ENCODE measurements around the gene SV2C.
"Not testable (repeated sequence)": the region's sequence is repeated elsewhere in the genome, so short reads cannot be mapped to it uniquely, and the experiment has no call there.

The SV2C gene

DNA sequence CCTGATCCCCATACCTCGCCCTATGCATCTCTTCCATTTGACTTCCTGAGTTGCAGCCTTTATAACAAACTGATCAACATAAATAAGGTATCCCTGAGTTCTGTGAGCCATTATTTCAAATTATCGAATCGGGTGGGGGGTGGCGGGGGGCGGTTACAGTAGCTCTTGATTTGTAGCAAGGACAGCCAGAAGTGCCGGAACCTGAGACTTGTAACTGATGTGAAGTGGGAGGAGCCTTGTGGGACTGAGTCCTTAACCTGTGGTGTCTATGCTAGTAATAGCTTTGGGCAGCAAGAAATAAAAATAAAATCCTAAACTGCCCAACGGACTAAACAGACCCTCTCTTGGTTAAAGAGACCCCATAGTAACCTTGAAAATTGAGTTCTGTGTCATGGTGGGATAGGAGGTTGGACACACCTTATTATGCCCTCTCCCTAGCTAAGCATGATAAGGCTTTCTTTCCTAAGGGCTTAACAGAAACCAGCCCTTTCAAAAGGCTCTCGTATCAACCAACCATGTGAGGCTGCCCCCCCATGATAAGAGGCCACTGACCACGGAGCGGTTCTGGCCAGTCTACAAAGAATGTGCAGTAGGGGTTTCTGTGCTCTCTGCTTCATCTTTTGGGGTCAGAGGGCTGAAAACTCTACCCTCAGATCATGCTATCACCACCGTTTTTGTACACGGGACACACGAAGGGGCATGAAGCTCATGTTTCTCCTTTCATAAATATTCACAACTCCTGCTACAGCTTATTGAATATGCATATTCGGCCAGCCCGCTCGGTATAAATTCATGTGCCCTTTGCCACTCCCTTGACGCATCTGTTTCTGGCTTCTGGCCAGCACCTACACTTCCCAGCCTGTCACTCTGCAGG, 280.4 kb downstream of the SV2C start:
- FAIRE-seq = no peak

DNA sequence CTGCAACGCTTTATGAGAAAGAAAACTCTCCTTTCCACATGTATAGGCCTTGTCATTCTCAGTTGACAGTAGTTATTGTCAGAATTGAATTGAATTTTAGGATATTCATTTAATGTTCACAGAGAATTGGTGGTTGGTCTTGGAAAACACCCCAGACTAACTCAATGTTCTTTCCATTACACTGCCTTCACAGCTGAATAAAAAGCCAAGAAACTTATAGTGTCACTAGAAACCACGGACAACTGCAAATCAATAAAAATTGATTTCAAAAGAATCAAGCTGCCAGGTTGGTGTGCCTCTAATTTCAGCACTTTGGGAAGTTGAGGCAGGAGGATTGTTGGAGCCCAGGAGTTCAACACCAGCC, 281.0 kb downstream of the SV2C start:
- FAIRE-seq = no peak

DNA sequence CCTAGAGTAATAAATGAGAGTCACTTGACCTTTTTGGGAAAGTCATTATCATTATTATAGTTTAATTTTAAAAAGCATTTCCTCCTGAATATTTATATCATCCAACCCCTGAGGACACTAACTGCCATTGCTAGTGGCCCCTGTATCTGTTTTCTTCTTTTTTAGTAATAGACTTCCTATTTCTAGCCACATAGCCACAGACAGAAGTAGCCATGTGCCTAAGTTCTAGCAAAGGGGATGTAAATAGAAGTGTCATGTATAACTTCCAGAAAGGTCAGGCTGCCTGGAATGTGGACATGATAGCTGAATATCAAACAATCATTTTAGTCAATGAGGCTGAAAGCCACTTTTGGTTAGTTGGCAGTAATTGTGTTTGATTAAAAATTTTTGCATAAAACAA, 282.4 kb downstream of the SV2C start:
- FAIRE-seq = no peak

DNA sequence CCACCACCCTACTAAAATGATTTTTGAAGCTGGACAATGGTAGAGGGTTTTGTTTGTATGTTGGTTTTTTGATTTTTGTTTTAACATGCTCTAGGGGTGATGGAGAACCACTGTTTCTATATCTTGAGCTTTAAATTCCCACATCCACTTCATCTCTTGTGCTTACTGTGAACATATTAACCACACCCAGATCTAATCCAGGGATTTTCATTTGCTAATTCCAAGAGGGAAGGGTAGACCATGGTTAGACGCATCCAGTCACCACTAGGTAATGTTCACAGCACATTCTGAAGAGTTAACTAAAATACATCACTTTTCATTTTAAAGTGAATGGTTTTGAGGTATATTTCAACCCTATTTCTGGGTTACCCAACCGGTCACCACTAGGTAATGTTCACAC, 283.4 kb downstream of the SV2C start:
- FAIRE-seq = no peak

DNA sequence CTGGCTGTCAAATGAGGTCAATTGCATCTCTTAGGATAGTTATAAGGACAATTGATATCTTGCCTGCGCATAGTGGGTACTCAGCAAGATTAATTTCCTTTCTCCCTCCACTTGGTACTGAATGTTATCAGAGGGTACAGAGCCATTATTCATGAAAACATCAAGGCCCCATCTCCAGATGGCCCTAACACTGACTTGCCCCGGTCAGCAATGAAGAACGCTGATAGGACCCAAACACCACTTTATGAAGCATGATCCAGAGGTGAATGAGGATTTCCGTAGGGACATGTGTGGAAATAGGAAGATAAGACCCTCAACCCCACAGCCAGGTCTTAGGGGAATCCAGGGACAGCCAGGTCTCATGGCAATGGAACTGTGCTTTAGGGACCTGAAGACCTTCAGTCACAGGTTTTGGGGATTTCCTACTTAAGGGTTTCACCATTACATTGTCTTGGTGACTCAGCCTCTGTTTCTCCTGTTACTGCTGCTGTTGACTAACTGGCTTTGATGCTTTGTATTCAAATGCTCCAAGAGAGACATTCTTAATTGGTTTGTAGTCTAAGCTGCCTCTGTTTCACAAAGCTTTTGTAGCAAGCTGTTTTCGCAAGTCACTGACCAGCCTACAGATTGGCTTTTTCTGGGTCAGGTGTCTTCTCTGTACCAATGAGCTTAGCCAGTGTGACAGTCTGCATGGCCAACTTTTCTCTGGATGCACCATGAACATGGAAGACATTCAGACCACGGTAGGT, 284.6 kb downstream of the SV2C start:
- FAIRE-seq = no peak

DNA sequence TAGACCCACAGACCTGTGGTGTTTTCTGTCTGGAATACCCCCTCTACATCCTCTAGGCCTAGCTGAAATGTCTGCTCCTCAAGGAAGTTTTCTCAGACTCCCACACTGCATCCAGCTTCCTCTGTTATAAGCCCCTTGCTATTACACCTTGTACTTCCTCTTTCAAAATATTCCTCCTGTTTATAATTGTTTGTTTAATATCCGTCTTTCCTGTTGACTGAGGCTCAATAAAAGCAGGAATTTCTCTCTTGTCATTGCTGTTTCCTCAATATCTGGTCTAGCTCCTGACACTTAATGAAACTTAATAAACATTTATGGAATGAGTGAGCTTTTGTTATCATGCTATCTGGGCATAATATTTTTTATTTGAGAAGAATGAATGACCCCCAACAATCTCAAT, 285.8 kb downstream of the SV2C start:
- FAIRE-seq = no peak

DNA sequence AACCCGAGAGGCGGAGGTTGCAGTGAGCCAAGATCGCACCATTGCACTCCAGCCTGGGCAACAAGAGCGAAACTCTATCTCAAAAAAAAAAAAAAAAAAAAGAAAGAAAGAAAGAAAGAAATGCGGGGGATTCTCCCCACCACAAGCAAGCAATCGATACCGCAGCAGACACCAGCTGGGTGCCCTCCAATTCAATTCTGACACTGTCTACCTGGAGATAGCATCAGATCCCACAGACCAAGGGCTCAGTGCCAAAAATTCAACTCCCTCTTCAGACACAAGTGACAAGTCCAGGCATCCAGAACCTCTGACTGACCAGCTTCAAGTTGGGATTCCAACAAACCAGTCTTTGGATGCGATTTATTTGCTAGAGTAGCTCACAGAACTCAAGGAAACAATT, 286.5 kb downstream of the SV2C start:
- FAIRE-seq = not testable (repeated sequence)

DNA sequence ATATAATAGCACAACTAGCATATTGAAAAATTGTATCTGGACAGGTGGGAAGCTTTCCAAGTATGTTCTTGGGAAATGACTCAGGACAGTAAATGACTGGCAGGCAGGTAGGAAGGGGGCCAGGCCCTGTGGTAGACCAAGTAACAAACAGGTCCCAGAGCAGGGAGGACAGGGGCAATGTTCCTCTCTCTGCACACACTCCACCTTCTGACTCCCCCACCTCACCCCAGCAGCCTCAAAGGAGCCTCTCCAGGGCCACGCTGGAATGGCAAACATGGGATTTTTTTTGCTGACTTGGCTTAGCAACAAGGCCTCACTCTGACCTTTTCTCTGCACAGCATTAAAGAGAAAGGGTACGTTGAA, 288.8 kb downstream of the SV2C start:
- no peak for FAIRE-seq

DNA sequence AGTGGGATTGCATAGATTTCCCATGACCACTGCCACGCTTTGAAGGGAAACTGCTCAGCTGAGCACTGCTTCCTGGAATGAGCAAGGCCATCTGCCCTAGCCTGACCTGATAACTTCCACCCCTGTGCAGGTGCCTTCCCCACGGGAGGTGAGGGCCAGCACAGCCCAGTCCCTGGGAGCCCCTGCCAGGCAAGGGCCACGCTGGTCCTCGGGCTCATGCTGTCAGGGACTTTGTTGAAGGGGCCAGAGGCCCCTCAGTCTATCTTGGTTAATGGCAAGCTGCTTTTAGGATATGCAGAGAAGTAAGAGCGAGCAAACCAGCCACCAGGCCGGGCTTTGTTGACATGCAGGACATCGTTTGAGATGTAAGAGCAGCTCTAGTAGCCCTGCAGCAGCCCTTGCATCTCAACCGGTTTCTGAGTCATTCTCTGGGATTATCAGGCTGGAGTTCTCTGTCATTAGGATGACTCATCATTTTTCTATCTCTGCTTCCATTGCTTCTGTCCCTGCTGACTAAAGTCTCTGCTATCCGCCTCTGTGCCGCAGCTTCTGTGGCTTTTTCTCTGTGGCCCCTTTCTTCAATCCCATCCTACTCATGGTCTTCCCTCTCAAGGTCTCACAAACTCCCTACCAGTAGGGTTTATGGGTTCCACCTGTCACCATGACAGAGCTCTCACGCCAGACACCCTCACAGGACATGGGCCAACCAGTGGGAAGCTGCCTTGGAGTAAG, 289.3 kb downstream of the SV2C start:
- FAIRE-seq = no peak

DNA sequence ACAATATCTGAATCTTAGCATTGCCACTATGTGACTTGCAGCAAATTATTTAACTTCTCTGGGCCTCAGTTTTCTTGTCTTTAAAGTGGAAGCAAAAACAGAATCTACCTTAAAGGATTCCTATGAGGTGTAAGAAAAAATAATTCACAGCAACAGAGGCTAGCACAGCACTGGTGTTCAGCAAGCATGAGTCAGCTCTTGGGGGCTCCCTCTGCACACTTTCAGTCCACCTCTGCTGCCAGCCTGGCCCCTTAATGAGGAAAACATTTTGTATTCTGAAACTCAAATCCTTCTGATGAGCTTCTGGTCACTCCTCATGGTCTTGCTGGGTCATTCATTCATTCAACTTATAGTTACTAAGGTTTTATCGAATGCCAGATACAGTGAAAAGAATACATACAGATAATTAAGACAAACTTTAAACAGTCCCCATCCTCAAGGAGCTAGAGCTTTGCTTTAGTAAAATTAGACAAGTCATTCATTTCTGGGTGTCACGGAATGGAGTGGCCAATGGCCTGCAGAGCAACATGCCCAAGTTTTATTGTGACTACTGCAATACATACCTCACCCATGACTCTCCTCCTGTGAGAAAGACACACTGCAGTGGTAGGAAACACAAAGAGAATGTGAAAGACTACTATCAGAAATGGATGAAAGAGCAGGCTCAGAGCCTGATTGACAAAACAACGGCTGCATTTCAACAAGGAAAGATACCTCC, 293.1 kb downstream of the SV2C start:
- FAIRE-seq = no peak

DNA sequence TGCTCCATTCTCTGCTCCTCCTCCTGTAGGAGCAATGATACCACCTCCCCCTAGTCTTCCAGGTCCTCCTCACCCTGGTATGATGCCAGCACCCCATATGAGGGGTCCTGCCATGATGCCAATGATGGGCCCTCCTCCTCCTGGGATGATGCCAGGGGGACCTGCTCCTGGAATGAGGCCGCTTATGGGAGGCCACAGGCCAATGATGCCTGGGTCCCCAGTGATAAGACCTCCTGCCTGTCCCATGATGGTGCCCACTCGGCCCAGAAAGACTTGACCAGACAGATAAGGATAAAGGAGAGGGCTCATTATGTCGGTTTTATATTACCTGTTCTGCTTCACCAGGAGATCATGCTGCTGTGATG, 293.7 kb downstream of the SV2C start:
- FAIRE-seq = no peak

DNA sequence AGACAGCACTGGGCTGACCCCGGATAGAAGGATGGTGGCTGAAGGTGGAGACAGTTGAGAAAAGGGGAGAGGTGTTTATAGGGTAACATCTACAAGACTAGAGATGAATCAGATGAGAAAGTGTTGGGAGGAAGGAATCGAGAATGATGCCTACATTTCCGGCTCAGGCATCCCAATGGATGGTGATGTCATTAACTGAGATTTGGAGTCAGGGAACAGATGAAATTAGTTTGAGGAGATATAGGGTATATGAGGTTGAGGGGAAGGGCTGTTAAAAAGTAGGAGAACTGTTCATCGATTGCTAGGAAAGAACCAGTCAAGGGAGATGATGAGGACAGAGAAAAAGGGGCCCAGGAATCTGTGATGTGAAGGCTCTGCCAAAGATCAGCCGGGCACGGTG, 295.2 kb downstream of the SV2C start:
- FAIRE-seq = no peak

DNA sequence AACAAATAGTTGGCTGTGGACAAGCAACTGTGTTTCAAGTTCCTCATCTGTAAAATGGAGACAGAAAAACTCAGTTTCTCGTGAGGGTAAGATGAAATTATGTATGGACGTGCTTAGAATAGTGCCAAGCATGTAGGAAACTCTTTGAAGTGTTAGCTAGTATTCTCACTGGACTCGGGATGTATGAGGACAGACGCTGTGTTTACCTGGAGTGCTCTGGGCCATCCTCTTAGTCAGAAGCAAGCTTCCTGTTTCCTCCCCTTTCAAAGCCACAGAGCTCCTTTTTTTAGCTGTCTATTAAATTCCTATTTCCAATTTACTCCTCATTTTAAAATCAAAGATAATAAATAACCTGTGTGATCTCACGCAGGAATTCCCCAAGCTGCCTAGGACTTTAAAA, 296.1 kb downstream of the SV2C start:
- FAIRE-seq = no peak

DNA sequence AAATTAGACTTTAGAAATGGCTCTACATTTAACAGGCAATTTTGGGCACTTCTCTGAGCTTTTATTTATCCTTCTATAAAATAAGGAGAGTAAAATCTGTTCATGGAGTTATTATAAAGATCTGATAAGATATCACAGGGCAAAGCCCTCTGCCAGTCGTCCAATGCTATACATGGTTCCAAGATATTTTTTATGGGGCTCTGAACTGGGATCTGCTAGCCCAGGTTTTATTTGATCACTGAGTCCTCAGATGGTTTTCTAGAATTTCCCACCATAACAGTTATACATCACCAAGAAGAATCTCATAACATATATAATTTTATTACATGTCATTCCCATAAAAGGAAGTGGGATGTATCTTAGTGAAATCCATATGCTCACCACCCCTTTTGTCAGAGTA, 296.7 kb downstream of the SV2C start:
- no peak for FAIRE-seq

DNA sequence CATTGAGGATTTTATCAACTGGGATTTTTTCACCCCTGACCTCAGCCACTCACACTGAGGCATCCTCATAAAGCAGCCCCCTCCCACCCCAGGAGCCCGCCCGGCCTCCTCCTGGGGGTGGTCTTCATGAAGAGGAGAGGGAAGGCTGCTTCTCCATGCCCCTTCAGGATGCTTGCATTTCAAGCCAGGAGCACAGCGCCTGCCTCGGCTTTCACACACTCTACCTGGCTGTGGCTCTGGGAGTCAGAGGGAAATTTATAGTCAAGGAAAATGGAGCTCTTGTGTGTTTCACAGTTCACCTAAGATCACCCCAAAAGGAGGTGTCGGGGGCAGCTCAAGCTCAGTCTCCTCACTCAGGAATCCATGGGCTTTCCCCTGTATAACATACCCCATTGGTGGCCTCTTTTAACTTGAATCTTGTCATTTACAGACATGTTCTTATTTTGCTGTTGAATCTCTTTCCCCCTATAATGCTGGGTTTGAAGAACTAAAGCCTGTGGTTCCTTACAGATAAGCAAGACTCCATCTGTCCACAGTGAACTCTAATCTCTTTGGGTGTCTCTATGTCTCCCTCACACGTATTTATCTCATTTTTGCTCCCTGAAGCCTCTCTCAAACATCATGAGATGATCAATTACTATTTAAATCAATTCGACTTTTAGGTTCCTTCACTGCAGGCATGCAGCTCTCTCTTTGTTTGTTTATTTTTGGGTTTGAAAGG, 297.3 kb downstream of the SV2C start:
- FAIRE-seq = no peak

DNA sequence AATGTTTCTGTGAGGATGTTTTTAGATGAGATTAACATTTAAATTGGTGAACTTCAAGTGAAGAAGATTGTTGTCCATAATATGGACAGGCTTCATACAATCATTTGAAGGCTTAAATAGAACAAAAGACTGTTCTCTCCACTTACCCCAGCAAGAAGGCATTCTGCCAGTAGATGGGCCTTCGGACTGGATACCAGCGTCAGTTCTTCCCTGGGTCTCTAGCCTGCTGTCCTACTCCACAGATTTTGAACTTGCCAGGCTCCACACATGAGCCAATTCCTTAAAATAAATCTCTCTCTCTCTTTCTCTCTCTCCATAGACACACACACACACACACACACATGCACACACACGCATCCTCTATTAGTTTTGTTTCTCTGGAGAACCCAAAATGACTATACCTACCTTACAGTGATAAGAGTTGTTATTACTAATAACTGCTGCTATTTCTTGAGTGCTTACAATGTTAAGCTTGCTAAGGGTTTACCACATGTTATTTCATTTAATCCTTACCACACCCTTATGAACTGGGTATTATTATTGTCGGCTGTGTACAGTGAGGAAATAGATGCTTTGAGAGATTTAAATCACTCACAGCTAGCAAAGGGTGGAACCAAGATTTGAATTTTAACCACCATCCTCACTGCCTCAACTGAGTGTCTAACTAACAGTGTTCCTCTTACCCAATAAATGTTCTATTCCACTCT, 300.1 kb downstream of the SV2C start:
- FAIRE-seq = no peak

DNA sequence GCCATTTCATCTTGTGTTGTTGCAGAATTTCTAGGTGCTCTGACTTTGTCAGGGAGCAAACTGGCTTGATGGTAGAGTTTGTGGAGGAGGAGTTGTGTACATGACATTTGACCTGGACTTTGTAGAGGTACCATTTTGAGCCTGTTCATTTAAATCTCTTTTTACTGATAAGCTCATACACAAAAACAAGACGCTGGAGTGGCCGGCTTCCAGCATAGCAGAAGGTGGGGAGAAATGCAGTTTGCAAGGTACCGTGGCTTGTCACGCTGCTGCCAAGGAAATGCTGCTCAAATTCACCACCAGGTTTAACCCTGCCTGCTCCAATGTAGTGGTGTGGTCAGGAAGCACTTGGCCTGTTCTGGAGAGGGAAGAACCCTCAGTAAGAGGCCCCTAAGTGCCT, 301.0 kb downstream of the SV2C start:
- no peak for FAIRE-seq

DNA sequence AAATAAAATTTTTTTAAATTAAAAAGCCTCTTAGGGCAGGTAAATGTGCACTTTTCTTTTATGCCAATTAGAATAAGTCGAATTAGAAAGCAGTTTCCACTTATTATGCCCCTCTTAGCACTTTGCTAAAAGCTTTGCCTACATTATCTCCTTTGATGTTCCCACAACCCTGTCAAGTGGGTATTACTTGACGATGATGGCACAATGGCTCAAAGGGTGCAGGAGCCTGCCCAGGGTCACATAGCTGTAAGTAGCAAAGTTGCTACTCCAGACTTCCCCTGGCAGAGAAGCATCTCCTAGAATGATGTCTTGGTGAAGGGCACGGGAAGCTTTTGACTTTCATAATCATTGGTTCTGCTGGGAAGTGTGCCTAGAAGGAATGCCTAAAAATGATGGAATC, 301.5 kb downstream of the SV2C start:
- no peak for FAIRE-seq

DNA sequence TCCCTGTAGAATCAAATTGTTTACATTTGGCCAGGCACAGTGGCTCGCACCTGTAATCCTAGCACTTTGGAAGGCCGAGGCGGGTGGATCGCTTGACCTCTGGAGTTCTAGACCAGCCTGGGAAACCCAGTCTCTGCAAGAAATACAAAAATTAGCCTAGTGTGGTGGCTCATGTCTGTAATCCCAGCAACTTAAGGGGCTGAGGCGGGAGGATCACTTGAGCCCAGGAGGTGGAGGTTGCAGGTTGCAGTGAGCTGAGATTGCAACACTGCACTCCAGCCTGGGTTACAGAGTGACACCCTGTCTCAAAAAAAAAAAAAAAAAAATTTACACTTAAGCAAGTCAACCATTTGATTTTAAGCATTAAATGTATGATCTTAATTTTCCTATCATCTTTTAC, 302.4 kb downstream of the SV2C start:
- no peak for FAIRE-seq

DNA sequence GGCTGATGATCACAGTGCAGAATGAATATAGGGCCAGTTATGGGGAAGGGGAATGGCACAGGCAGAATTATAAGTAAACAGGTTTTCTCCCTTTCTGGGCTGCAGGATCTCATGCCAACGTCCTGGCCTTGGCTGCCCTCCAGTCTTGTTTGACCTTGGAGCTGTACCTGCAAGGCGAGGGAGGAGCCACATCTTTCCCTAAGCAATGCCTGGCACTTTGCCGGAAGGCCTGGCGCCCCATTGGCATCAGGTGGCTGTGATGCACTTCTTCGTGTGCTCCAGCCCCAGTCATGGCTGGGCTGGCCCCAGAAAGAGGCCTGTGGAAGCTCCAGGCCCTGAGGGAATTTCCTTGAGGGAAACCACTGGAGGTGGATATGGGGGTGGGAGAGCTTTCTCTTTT, 303.2 kb downstream of the SV2C start:
- no peak for FAIRE-seq

DNA sequence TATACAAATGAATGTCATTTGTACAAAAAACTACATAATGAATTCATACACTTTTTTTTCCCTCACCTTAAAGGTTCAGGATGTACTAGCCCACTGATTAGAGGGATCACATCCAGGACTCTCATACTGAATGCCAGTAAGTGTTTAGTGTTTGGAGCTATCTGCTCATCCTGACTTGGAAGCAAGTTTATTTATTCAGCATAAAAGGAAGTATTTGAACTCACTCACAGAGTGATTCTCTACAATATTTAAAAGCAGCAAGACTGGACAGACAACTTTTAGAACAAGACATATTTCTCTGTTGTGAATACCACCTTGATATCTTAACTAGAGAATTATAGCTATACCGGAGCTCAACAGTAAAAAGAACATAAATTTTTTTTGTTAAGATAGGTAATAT, 305.1 kb downstream of the SV2C start:
- FAIRE-seq = peak; percentile 34
